Measurements from ENCODE around the gene S100PBP.
"Not testable (repeated sequence)": the region's sequence is repeated elsewhere in the genome, so short reads cannot be mapped to it uniquely, and the experiment has no call there.

S100PBP gene

DNA sequence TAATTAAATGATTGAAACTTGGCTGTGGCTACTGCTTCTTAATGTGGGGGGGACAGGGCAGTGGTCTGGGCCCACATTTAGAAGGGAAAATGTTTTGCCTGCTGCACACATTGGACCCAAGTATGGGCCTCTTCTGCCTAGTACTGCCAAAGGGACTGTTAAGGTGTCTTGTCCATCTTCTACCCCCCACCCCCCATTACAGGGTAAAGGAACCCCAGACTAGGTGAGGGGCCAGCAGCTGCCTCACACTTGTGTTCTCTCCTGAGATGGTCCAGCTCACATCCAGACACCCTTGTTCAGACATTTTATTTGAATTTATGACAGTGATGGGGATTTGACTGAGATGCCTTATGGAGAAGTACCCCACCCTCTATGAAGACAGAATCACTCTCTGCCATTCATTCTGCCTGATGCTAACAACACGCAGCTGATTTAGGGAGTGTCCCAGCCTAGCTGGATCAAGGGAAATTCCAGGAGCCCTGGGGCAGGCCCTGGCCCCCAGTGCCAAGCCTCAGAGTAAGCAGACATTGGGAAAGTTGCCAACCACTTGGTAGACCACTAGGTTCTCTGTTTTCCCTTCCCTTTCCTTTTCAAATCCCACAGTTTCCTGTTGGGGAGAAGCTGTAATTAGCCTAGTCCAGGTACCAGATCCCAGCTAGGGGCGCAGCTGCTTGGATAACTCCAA, 42.4 kb upstream of the S100PBP start:
- CTCF ChIA-PET = interaction anchor here (0.7 to 10.7 kb wide), 8 partner anchors 9 to 255 kb away, joined by 3 to 204 read pairs (median 4); no protein-coding TSS in a partner anchor

DNA sequence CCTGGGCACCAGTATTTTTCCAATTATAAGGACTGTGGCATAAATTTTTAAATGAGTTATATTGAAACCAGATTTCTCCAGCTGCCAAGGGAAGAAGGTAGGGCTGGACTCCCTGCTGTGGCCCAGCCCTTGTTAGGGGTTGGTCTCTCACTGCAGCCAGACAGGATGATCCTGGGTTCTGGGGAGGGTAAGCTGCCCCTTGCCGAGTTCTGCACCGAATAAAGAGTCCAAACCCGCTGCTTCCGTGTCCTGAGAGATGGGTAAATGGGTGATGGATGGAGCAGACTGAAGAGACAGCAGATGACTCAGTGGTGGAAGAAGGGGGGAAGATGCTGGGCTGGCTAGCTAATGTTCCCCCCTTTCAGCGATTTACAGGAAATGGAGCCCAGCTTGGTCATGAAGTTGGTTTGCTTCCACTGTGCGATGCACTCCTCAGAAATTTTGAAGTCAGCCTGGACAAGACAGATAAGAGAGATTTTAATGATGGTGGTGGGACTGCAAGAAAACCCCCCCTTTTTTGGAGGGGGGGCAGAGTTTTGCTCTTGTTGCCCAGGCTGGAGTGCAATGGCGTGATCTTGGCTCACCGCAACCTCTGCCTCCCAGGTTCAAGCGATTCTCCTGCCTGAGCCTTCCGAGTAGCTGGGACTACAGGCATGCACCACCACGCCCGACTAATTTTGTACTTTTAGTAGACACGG, 41.7 kb upstream of the S100PBP start:
- CTCF ChIA-PET = interaction anchor here (0.7 to 10.7 kb wide), 4 partner anchors 8 to 255 kb away, joined by 3 to 204 read pairs (median 4); no protein-coding TSS in a partner anchor
- Mint-ChIP-seq H3K4me1 (peaks cover 7% of the 10 kb centered on the region), H3K27me3 (no peaks in the 10 kb centered on the region), H3K4me3 (no peak overlapping the region), H3K9me3 (no peaks in the 10 kb centered on the region), H3K27ac (peak overlapping the region; percentile 64), H3K36me3 (peaks cover 44% of the 10 kb centered on the region)
- DNase-seq = no peak

More for the DNA sequence above, 42.4 kb upstream of the S100PBP start:
- Mint-ChIP-seq H3K27me3 (no peaks in the 10 kb centered on the region), H3K4me3 (no peak overlapping the region), H3K4me1 (peaks cover 7% of the 10 kb centered on the region), H3K27ac (peak overlapping the region; percentile 55), H3K36me3 (peaks cover 37% of the 10 kb centered on the region), H3K9me3 (no peaks in the 10 kb centered on the region)
- DNase-seq = no peak

DNA sequence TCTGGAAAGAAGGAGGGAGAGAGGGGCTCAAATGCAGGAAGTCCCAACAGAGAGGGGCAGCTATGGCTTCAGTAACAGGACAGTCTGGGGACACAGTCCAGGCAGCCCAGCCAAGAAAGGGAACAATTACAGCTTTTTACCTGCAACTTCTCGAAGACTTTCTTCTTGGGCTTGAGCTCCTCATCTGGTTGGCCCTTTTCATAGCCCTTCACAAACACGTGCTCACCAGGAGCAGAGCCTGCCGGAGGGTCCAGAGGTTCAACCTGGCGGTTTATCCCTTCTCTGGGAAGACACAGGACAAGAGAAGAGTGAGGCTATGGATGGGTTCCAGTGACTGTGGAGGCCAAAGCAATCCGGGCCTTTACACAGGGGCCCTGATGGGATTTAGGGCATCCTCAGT, 38.2 kb upstream of the S100PBP start:
- no peak overlapping the region for H3K4me3 Mint-ChIP-seq
- H3K27me3 Mint-ChIP-seq = no peaks in the 10 kb centered on the region
- no peaks in the 10 kb centered on the region for H3K9me3 Mint-ChIP-seq
- no peak for DNase-seq
- H3K36me3 Mint-ChIP-seq = peaks cover 63% of the 10 kb centered on the region
- H3K27ac Mint-ChIP-seq = peak overlapping the region; percentile 33
- H3K4me1 Mint-ChIP-seq = peaks cover 4% of the 10 kb centered on the region
- CTCF ChIA-PET = interaction anchor here (1.2 kb wide), 1 partner anchor 67 kb away, joined by 3 read pairs; no protein-coding TSS in a partner anchor

DNA sequence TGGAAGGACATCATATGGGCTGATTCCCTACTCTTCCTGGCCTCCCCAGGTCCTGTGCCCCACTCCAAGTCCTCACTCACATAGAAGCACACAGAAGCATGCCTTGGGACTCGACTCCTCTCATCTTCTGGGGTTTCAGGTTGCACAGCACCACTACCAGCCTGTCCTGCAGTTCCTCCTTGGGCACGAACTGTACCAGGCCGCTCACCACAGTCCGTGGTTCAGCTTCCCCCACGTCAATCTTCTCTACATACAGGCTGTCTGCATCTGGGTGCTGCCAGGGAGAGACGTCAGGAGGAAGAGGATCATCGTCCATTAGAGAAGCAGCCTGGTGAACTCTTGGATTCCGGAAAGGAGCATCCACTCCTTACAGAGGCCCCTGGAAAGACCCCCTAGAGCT, 37.4 kb upstream of the S100PBP start:
- no peak for DNase-seq
- H3K36me3 Mint-ChIP-seq = peaks cover 63% of the 10 kb centered on the region
- CTCF ChIA-PET = interaction anchor here (1.2 kb wide), 1 partner anchor 68 kb away, joined by 3 read pairs; no protein-coding TSS in a partner anchor
- H3K27me3 Mint-ChIP-seq = no peaks in the 10 kb centered on the region
- no peaks in the 10 kb centered on the region for H3K9me3 Mint-ChIP-seq
- H3K27ac Mint-ChIP-seq = no peak overlapping the region
- H3K4me3 Mint-ChIP-seq = no peak overlapping the region
- H3K4me1 Mint-ChIP-seq = peaks cover 4% of the 10 kb centered on the region

DNA sequence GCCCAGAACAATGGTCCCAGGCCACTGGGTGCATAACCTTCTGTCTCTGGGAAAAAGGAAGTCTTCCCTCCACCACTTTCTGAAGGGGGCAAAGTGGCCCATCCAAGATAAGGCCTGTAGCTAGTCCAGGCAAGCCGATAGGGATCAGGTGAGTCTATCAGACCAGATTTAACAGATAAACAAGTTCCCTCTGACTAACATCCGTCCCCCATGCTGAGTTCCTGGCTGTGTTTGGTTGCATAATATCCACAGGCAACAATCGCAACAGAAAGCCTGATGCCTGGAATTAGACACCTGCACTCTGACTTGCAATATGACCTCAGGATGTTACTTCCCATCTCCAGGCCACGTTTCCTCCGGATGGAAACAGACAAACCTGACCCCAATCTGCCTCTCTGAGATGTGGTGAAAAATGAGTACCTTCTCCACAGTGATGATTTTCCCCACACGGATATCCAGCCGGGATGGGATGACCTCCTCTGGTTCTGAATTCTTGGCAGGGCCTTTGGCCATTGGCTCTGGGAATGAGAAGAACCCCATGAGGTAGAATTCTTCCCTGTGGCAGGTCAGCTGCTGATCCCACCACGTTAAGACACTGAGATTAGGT, 36.7 kb upstream of the S100PBP start:
- no peak overlapping the region for H3K4me3 Mint-ChIP-seq
- H3K27ac Mint-ChIP-seq = no peak overlapping the region
- no peak for DNase-seq
- H3K4me1 Mint-ChIP-seq = peaks cover 4% of the 10 kb centered on the region
- no peaks in the 10 kb centered on the region for H3K9me3 Mint-ChIP-seq
- H3K27me3 Mint-ChIP-seq = no peaks in the 10 kb centered on the region
- CTCF ChIA-PET = interaction anchor here (0.7 kb wide), 1 partner anchor 8 kb away, joined by 3 read pairs; no protein-coding TSS in a partner anchor
- H3K36me3 Mint-ChIP-seq = peaks cover 58% of the 10 kb centered on the region

DNA sequence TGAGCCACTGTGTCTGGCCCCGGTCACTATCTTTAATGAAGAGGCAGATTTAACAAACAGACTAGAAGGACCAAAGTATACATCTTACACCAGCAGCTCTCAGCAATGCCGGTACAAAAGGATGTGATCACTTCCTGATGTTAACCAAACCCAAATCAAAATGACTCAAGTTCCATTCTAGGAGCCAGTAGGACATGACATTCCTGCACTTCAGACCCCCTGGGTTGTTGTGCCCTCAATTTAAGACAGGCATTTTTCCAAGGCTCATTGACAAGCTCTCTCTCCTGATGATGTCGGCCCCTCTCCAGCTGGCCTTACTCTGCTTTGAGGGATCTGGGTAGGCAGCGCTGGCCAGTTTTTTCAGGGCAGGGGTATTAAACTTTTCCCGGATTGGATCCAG, 35.4 kb upstream of the S100PBP start:
- no peaks in the 10 kb centered on the region for H3K9me3 Mint-ChIP-seq
- CTCF ChIA-PET = interaction anchor here (2.9 kb wide), 1 partner anchor 9 kb away, joined by 13 read pairs; no protein-coding TSS in a partner anchor
- peaks cover 60% of the 10 kb centered on the region for H3K36me3 Mint-ChIP-seq
- no peak overlapping the region for H3K27ac Mint-ChIP-seq
- H3K4me3 Mint-ChIP-seq = no peak overlapping the region
- H3K4me1 Mint-ChIP-seq = no peaks in the 10 kb centered on the region
- DNase-seq = no peak
- H3K27me3 Mint-ChIP-seq = no peaks in the 10 kb centered on the region

DNA sequence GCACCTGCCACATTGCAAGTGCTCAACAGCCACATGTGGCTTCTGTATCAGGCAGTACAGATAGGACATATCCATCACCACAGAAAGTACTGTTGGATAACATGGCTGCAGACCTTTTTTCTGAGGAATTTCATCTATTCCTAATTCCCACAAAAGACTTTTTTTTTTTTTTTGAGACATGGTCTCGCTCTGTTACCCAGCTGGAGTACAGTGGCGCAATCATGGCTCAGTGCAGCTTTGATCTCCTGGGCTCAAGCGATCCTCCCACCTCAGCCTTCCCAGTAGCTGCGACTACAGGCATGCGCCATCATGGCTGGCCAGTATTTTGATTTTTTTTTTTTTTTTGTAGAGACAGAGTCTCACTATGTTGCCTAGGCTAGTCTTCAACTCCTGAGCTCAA, 33.6 kb upstream of the S100PBP start:
- H3K4me3 Mint-ChIP-seq = no peak overlapping the region
- no peaks in the 10 kb centered on the region for H3K9me3 Mint-ChIP-seq
- H3K4me1 Mint-ChIP-seq = peaks cover 2% of the 10 kb centered on the region
- DNase-seq = no peak
- H3K27ac Mint-ChIP-seq = no peak overlapping the region
- no peaks in the 10 kb centered on the region for H3K27me3 Mint-ChIP-seq
- H3K36me3 Mint-ChIP-seq = peaks cover 54% of the 10 kb centered on the region
- CTCF ChIA-PET = interaction anchor here (1.0 to 2.9 kb wide), 2 partner anchors 8 to 11 kb away, joined by 3 to 13 read pairs; no protein-coding TSS in a partner anchor

DNA sequence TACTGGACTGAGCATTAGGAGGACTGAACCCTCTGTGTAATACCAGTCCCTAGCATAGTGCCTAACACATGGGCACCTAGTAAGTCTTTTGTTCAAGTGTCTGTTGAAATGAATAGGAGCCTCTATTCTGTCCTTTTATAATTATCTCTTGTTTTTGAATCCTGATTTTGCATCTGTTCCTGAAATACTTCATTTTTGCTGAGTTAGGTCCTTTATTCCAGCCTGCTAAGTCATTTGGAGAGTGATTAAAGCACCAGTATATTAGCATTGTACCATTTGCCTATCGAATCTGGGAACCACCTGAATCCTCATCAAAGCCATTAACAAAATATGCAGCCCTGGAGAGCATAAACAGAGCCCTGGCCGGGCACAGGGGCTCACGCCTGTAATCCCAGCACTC, 32.6 kb upstream of the S100PBP start:
- Mint-ChIP-seq H3K4me1 (peaks cover 2% of the 10 kb centered on the region), H3K4me3 (no peak overlapping the region), H3K9me3 (no peaks in the 10 kb centered on the region), H3K27me3 (no peaks in the 10 kb centered on the region), H3K27ac (no peak overlapping the region), H3K36me3 (peaks cover 50% of the 10 kb centered on the region)
- CTCF ChIA-PET = interaction anchor here (1.0 kb wide), 1 partner anchor 9 kb away, joined by 3 read pairs; no protein-coding TSS in a partner anchor
- DNase-seq = no peak

DNA sequence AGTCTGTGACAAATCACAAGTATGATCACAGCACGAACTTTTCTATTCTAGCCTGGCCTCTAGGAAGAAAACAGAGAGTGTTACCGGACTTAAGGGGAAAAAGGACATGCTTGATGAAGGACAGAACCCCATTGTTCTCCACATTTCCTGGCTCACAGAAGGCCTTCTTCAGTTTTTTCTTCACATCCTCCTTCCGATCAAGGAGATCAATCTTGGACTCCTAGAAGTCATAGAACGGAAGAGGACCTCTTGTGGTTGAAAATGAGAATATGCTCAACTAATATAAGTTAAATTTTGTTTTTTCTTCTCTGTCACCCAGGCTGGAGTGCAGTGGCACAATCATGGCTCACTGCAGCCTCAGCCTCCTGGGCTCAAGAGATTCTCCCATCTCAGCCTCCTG, 30.6 kb upstream of the S100PBP start:
- Mint-ChIP-seq H3K4me1 (peaks cover 2% of the 10 kb centered on the region), H3K27ac (no peak overlapping the region), H3K27me3 (no peaks in the 10 kb centered on the region), H3K9me3 (no peaks in the 10 kb centered on the region), H3K36me3 (peaks cover 46% of the 10 kb centered on the region), H3K4me3 (no peak overlapping the region)
- DNase-seq = no peak
- CTCF ChIA-PET = interaction anchor here (1.1 kb wide), 1 partner anchor 13 kb away, joined by 7 read pairs; no protein-coding TSS in a partner anchor

DNA sequence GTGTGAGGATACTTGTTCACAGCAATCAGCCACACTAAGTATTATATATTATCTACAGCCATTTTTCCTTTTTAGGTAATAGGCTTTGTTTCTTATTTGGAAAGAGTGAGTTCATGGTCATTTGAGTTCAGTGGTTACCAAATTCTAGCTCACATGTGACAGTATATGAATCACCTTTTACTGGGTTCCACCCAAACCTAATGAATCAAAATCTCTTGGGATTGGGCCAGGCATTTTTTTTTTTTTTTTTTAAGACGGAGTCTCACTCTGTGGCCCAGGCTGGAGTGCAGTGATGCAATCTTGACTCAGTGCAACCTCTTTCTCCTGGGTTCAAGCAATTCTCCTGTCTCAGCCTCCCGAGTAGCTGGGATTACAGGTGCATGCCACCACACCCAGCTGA, 28.1 kb upstream of the S100PBP start:
- Mint-ChIP-seq H3K36me3 (peaks cover 45% of the 10 kb centered on the region), H3K4me1 (peaks cover 11% of the 10 kb centered on the region)
- not testable (repeated sequence) for DNase-seq, H3K9me3 Mint-ChIP-seq, H3K27ac Mint-ChIP-seq, H3K27me3 Mint-ChIP-seq, H3K4me3 Mint-ChIP-seq
- CTCF ChIA-PET = interaction anchor here (2.6 kb wide), 1 partner anchor 77 kb away, joined by 8 read pairs; no protein-coding TSS in a partner anchor

DNA sequence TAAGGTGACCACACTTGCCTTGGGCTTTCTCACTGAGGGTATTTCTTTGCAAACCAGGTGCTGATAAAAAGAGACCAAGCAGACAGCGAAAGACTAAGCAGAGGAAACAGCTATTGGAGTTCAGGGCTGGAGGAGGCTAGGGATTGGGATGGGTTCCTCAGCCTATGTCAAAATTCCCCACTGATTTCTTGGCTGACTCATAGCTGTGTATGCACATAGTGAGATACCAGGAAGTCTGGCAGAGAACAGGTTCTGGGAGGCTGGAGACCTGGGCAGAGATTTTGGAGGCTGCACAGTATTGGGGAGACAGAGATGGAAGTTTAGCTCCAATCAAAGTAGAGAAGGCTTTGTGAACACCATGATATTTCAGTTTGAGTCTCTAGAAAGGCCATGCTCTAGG, 25.6 kb upstream of the S100PBP start:
- no peaks in the 10 kb centered on the region for H3K27me3 Mint-ChIP-seq
- H3K36me3 Mint-ChIP-seq = peaks cover 39% of the 10 kb centered on the region
- H3K27ac Mint-ChIP-seq = no peak overlapping the region

DNA sequence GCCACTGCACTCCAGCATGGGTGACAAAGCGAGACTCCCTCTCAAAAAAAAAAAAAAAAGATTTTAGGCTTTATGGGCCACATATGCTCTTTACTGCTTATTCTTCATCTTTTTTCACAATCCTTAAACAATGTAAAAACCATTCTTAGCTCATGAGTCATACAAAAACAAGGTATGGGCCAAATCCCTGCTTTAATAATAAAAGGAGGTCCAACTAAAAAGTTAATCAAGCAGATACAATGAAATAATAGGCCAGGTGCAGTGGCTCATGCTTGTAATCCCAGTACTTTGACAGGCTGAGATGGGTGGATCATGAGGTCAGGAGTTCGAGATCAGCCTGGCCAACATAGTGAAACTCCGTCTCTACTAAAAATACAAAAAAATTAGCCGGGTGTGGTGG, 21.7 kb upstream of the S100PBP start:
- H3K4me1 Mint-ChIP-seq = peaks cover 47% of the 10 kb centered on the region
- H3K27ac Mint-ChIP-seq, CTCF ChIA-PET, H3K9me3 Mint-ChIP-seq, H3K27me3 Mint-ChIP-seq, H3K4me3 Mint-ChIP-seq, DNase-seq: not testable (repeated sequence)
- H3K36me3 Mint-ChIP-seq = peaks cover 58% of the 10 kb centered on the region

More for the DNA sequence above, 25.6 kb upstream of the S100PBP start:
- Mint-ChIP-seq H3K4me3 (no peak overlapping the region), H3K4me1 (peaks cover 13% of the 10 kb centered on the region), H3K9me3 (no peaks in the 10 kb centered on the region)
- no peak for DNase-seq
- CTCF ChIA-PET = interaction anchor here (2.1 kb wide), 1 partner anchor 19 kb away, joined by 7 read pairs; no protein-coding TSS in a partner anchor

DNA sequence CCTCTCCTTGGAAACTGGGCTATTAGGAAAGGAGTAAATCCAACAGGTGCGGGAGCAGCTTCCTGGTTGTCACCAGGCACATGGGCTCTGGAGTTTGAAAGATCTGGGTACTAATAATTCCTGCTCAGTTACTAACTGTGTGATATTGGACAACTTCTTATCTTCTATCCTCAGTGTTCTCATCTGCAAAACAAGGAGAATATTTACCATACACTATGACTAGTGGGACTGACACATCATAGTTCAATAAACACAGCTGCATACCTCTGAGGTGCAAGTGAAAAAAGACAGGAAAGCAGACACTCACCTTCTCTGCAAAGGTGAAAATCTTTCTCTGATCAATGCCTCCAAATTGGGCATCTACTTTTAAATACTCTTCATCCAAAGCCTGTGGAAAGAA, 20.0 kb upstream of the S100PBP start:
- Mint-ChIP-seq H3K36me3 (peaks cover 47% of the 10 kb centered on the region), H3K27ac (peak overlapping the region; percentile 86), H3K9me3 (no peaks in the 10 kb centered on the region), H3K27me3 (no peaks in the 10 kb centered on the region), H3K4me1 (peaks cover 60% of the 10 kb centered on the region), H3K4me3 (no peak overlapping the region)
- CTCF ChIA-PET = no interaction called here
- DNase-seq = no peak

DNA sequence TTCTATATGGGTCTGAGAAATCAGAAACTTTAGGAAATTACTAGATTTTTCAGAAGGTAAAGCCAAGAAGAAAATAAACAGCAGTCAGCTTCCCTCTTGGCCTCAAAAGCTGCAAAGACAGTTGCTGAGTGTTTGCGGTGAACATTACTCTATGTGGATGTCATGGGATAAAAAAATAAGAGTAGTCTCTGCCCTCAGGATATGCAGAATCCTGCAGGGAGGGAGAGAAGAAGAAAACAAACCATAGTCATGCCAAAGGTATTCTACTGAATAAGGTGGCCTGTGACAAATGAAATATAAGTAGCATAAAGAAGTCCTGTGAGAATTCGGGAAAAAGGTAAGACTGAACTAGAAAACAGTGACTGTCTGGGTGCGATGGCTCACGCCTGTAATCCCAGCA, 19.3 kb upstream of the S100PBP start:
- Mint-ChIP-seq H3K9me3 (no peaks in the 10 kb centered on the region), H3K36me3 (peaks cover 44% of the 10 kb centered on the region), H3K4me1 (peaks cover 58% of the 10 kb centered on the region), H3K27me3 (no peaks in the 10 kb centered on the region), H3K27ac (peak overlapping the region; percentile 86), H3K4me3 (no peak overlapping the region)
- no peak for DNase-seq
- CTCF ChIA-PET = no interaction called here

Data from activated naive CD4-positive, alpha-beta T cell treated with anti-CD3 and anti-CD28 coated beads, Interleukin-2, amount 10 ng/mL, durations not matched to agents 7 days and 5 days (primary cell).